MM.1S (cell line): ENCODE measurements around the gene TMEM238L.

Source experiments
- DNase-seq: peaks from one replicate; pipeline ENCODE4 v3.0.0-alpha.2; 2015
- H2AFZ ChIP-seq: fragments of 300-600 bp; sonication (generic); 2 replicates; pipeline ENCODE4 v1.6.0; 2016; ENCODE audit warnings: antibody characterized with exemption, low read length
- H3F3A ChIP-seq: fragments of 300-600 bp; sonication (generic); 2 replicates; pipeline ENCODE4 v1.6.1; 2016; ENCODE audit warnings: mild to moderate bottlenecking, antibody characterized with exemption, low read length, moderate library complexity, mixed read lengths; ENCODE audit not compliant: insufficient read depth
- H3K27ac ChIP-seq: fragments of 300-600 bp; sonication (generic); 2 replicates; pipeline ENCODE4 v1.5.1; 2016; ENCODE audit warnings: mild to moderate bottlenecking, low read length
- H3K27me3 ChIP-seq: fragments of 300-600 bp; sonication (generic); replicated peaks from 2 replicates; pipeline ENCODE4 v1.6.0; 2016; ENCODE audit warnings: low read length; ENCODE audit not compliant: insufficient read depth
- H3K36me3 ChIP-seq: fragments of 300-600 bp; sonication (generic); replicated peaks from 2 replicates; pipeline ENCODE4 v1.6.1; 2016; ENCODE audit warnings: mild to moderate bottlenecking, low read length, mixed read lengths; ENCODE audit not compliant: insufficient read depth
- H3K4me1 ChIP-seq: fragments of 300-600 bp; sonication (generic); 2 replicates; pipeline ENCODE4 v1.6.1; 2016; ENCODE audit warnings: low read length, mixed read lengths
- H3K4me2 ChIP-seq: fragments of 300-600 bp; sonication (generic); 2 replicates; pipeline ENCODE4 v1.6.0; 2016; ENCODE audit warnings: low read depth, low read length
- H3K4me3 ChIP-seq: fragments of 300-600 bp; sonication (generic); 2 replicates; pipeline ENCODE4 v1.5.1; 2016; ENCODE audit warnings: low read length, mixed read lengths
- H3K79me2 ChIP-seq: fragments of 300-600 bp; sonication (generic); 2 replicates; pipeline ENCODE4 v1.6.1; 2016; ENCODE audit warnings: mixed run types, low read length, mixed read lengths
- H3K9ac ChIP-seq: fragments of 300-600 bp; sonication (generic); 2 replicates; pipeline ENCODE4 v1.6.1; 2016; ENCODE audit warnings: low read length, mixed read lengths
- H3K9me2 ChIP-seq: fragments of 300-600 bp; sonication (generic); replicated peaks from 2 replicates; pipeline ENCODE4 v1.6.1; 2016; ENCODE audit warnings: mild to moderate bottlenecking, low read length, mixed read lengths; ENCODE audit not compliant: insufficient read depth
- H3K9me3 ChIP-seq: fragments of 300-600 bp; sonication (generic); replicated peaks from 2 replicates; pipeline ENCODE4 v1.6.1; 2016; ENCODE audit warnings: mild to moderate bottlenecking, low read length, mixed read lengths; ENCODE audit not compliant: insufficient read depth
- H4K20me1 ChIP-seq: fragments of 300-600 bp; sonication (generic); 2 replicates; pipeline ENCODE4 v1.6.1; 2016; ENCODE audit warnings: mild to moderate bottlenecking, low read length, moderate library complexity, mixed read lengths; ENCODE audit not compliant: insufficient read depth
- CTCF ChIP-seq: fragments of 300-600 bp; sonication (generic); IDR thresholded peaks from 2 replicates; pipeline ENCODE4 v1.5.1; 2016; ENCODE audit warnings: antibody characterized with exemption, low read length, mixed read lengths
- EZH2 ChIP-seq: fragments of 300-600 bp; sonication (generic); optimal IDR thresholded peaks from 2 replicates; pipeline ENCODE3; 2017; ENCODE audit warnings: low read depth, mild to moderate bottlenecking, antibody characterized with exemption, low read length, mixed read lengths
- EZH2phosphoT487 ChIP-seq: fragments of 300-600 bp; sonication (generic); IDR thresholded peaks from 2 replicates; pipeline ENCODE4 v1.6.1; 2018; ENCODE audit warnings: antibody characterized with exemption, low read length

Gene TMEM238L

DNA sequence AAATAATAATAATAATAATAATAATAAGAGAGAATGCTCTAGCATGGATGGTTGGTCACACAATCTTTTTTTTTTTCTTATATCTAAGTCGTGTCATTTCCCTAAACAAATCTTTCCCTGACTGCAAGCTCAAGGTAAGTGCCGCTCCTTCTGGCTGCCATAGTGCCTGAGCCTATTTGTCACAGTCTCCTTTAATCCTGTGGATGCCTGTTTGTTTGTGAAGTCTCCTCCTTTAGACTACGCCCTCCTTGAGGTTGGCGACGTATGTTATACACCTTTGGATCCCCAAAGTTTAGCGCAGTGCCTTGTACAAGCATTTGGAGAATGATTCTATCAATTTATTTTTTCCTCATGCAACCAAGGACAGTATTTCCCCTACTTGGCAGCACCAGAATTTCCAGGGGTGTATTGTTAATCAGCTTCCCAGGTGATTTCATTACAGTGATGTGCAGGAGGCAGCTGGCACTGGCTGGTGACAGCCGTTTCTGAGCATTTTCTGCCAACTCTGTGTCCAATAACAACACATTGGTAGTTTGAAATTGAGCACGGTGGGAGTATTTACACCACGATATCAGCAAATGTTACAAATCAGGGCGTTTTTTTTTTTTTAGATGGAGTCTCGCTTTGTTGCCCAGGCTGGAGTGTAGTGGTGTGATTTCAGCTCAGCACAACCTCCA, 26.6 kb downstream of the TMEM238L start:
- Histone ChIP-seq H3K9me2 (no peaks in the 10 kb centered on the region), H3K4me3 (no peak overlapping the region), H3F3A (no peaks in the 10 kb centered on the region), H3K79me2 (no peaks in the 10 kb centered on the region), H3K27ac (no peak overlapping the region), H3K4me2 (no peak overlapping the region), H2AFZ (no peak overlapping the region), H3K27me3 (no peaks in the 10 kb centered on the region), H3K9ac (no peak overlapping the region), H3K4me1 (no peaks in the 10 kb centered on the region), H3K36me3 (no peaks in the 10 kb centered on the region), H4K20me1 (no peaks in the 10 kb centered on the region), H3K9me3 (no peaks in the 10 kb centered on the region)
- DNase-seq, result no peak
- TF ChIP-seq EZH2phosphoT487 (no peak), EZH2 (no peak), CTCF (no peak)

GRCh38 chr17:10776381-10776780, 27.5 kb downstream of the TMEM238L start:
- H3F3A ChIP-seq, result no peaks in the 10 kb centered on the region
- H3K9me2 ChIP-seq, result no peaks in the 10 kb centered on the region
- H2AFZ ChIP-seq, result no peak overlapping the region
- no peak overlapping the region for H3K4me3 ChIP-seq
- H3K27me3 ChIP-seq, result no peaks in the 10 kb centered on the region
- no peaks in the 10 kb centered on the region for H3K36me3 ChIP-seq
- H4K20me1 ChIP-seq, result no peaks in the 10 kb centered on the region
- DNase-seq, result no peak
- H3K27ac ChIP-seq, result no peak overlapping the region
- no peak for TF ChIP-seq EZH2phosphoT487
- no peak for TF ChIP-seq EZH2
- no peak for TF ChIP-seq CTCF
- H3K79me2 ChIP-seq, result no peaks in the 10 kb centered on the region
- H3K9ac ChIP-seq, result no peak overlapping the region
- H3K4me2 ChIP-seq, result no peak overlapping the region
- H3K9me3 ChIP-seq, result no peaks in the 10 kb centered on the region
- no peaks in the 10 kb centered on the region for H3K4me1 ChIP-seq

DNA sequence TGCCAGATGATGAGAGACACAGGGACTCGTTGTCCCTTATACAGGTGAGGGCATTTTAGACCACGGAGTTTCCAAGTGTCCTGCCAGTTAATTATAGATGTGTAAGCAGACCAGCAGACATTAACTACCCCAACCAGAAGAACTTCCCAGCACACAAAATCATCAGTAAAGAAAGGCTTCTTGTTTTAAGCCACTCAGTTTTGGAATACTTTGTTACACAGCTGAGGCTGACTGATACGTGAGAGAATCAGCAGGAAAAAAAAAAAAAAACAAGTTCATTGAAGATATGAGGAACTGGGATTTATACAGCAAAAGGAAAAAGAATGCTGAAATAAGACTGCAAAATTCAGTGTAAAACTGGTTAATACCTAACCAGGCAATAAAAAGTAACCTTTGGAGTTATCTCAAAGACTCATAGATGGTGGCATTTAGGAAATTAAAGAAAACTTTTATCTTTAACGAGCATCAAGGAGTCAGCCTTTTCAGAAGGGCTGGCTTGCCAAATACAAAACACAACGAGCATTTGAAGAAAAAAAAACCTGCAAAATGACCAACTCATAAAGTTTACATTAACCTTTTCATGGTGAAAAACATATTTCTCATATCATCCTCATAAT, 28.1 kb downstream of the TMEM238L start:
- no peaks in the 10 kb centered on the region for H3K36me3 ChIP-seq
- no peaks in the 10 kb centered on the region for H4K20me1 ChIP-seq
- no peak overlapping the region for H3K27ac ChIP-seq
- H3K4me1 ChIP-seq, result no peaks in the 10 kb centered on the region
- no peaks in the 10 kb centered on the region for H3K79me2 ChIP-seq
- no peak overlapping the region for H2AFZ ChIP-seq
- H3K9me2 ChIP-seq, result no peaks in the 10 kb centered on the region
- no peaks in the 10 kb centered on the region for H3K27me3 ChIP-seq
- DNase-seq, result no peak
- no peak overlapping the region for H3K4me3 ChIP-seq
- H3K9ac ChIP-seq, result no peak overlapping the region
- H3K9me3 ChIP-seq, result no peaks in the 10 kb centered on the region
- TF ChIP-seq CTCF (no peak), EZH2 (no peak), EZH2phosphoT487 (no peak)
- H3F3A ChIP-seq, result no peaks in the 10 kb centered on the region
- H3K4me2 ChIP-seq, result no peak overlapping the region
